ENCODE results near the gene CFAP54.

GRCh38 chr12:96807741-96808140 is 318.4 kb downstream of the CFAP54 start:
- TF ChIP-seq CTCF (IDR thresholded peaks at IDR 0.05) (no peak), USF2 (IDR thresholded peaks at IDR 0.05; ENCODE audit: borderline replicate concordance, low read depth, low read length) (no peak), MAX (IDR thresholded peaks at IDR 0.05; ENCODE audit: low read depth) (no peak), RAD21 (IDR thresholded peaks at IDR 0.05; ENCODE audit: low read length) (no peak)
